Esophagus muscularis mucosa (tissue), 4 donors: Measurements from ENCODE around the gene TOX2. TPM values are rescaled to one million over a fixed set of nuclear protein-coding genes. Genes with fewer than 3 reads are reported as not detected.
A peak's percentile ranks its signal among the peaks of the same experiment; 100 is the strongest.

Source experiments
- DNase-seq: peaks from one replicate; pipeline ENCODE4 v3.0.0-alpha.2; 2017; ENCODE audit errors: extremely low spot score
- H3K27ac ChIP-seq, 4 donors: fragments of 200-600 bp; sonication (generic); replicated peaks in 1 of 4; 1 replicate in 3 of 4; 2 replicates in 1 of 4; pipeline ENCODE4 v1.5.1; 2016 to 2019; ENCODE audit warnings: mild to moderate bottlenecking in 1 of 4
- H3K27me3 ChIP-seq, 4 donors: fragments of 200-600 bp; sonication (generic); one replicate each; pipeline versions ENCODE4 v1.5.1 to v1.6.0; 2016 to 2019
- H3K36me3 ChIP-seq, 4 donors: fragments of 200-600 bp; sonication (generic); one replicate each; pipeline ENCODE4 v1.5.1; 2016 to 2019
- H3K4me1 ChIP-seq, 4 donors: fragments of 200-600 bp; sonication (generic); one replicate each; pipeline ENCODE4 v1.5.1; 2016 to 2019
- H3K4me3 ChIP-seq, 4 donors: fragments of 200-600 bp; sonication (generic); 1 replicate in 2 of 4; 2 replicates in 2 of 4; pipeline ENCODE4 v1.5.1; 2016 to 2019; ENCODE audit warnings: mild to moderate bottlenecking in 4 of 4, moderate library complexity in 1 of 4
- H3K9me3 ChIP-seq, 4 donors: fragments of 200-600 bp; sonication (generic); 1 replicate in 3 of 4; 2 replicates in 1 of 4; pipeline ENCODE4 v1.5.1; 2016 to 2019
- EP300 ChIP-seq: sonication (generic); formaldehyde crosslinking; IDR thresholded peaks from one replicate; pipeline ENCODE4 v1.6.1; 2017; ENCODE audit warnings: antibody characterized with exemption
- POLR2A ChIP-seq: fragments of 450-650 bp; IDR thresholded peaks from one replicate; pipeline ENCODE4 v1.6.1; 2017; ENCODE audit warnings: antibody characterized with exemption, moderate library complexity, mild to moderate bottlenecking, low read depth
- POLR2AphosphoS5 ChIP-seq, 2 donors: sonication (generic); formaldehyde crosslinking; IDR thresholded peaks; one replicate each; pipeline ENCODE4 v1.6.1; 2017; ENCODE audit warnings: antibody characterized with exemption in 2 of 2
- WGBS: methylation state at CpG from one replicate; pipeline ENCODE4 v1.1.5; 2018; 5-methylcytosine and 5-hydroxymethylcytosine counted together
- intact Hi-C: fragments of 100-400 bp; cut with DNase I; formaldehyde crosslinking; loops from one replicate; pipeline ENCODE4 v1.15.1; 2023
- total RNA-seq, 4 donors: library from RNA; depleted of rRNA; stranded (reverse); fragments of >200 nt; gene quantifications; one replicate each; pipeline versions ENCODE4 v1.1.0 to v1.2.1, GENCODE V29; 2016
- TF ChIP-seq, protein P1 (sequence below), 3 experiments: fragments of 200-600 bp in 2 of 3; fragments of 450-650 bp in 1 of 3; sonication (generic) in 2 of 3; IDR thresholded peaks; one replicate each; pipeline ENCODE4 v1.5.1; 2017 to 2019; ENCODE audit warnings: antibody characterized with exemption in 3 of 3, mild to moderate bottlenecking in 2 of 3, moderate library complexity in 1 of 3

TOX2 gene
- total RNA-seq, 4 donors from 2014 or later, result 19.4 to 39.5 (median 32.8) TPM

DNA sequence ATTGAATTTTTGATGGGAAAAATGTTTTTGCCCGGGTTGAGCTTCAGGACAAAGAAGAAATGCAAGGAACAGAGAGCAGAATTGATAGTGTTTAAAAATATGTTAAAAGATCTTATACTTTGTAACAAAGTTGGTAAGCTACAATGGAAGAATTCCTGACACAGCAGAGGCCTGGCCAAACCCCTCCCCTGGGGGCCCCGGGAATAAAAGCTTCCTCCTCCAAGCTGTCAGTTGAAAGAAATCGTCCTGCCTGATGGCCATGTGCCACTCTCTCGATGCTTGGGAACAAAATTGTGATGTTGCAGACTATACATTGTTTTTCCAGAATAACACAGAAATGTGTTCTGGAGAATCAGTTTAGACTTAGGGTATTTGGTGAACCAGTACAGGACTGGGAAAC lies 14.2 kb upstream of the TOX2 start:
- H3K4me3 ChIP-seq, result no peak overlapping the region
- WGBS, result 31% methylated on average over 4 of the region's 4 CpGs
- no peak for DNase-seq

DNA sequence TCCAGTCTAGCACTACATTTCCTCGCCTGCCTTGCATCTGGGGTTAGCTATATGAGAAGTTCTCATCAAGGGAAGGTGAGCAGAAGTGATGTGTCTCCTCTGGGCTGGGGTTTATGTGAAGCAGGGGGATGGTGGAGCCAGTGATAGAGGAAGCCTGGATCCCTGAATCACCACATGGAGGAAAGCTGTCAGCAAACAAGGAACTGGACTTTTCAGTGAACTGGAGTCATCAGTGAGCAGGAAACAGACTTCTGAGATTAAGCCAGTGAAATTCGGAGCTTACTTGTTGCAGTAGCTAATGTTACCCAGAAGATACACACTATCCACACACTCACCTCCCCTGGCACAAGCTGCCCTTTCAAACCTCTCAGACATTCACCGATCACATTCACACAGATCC lies 13.4 kb upstream of the TOX2 start:
- Histone ChIP-seq H3K27me3 (no peaks in the 10 kb centered on the region), H3K4me1 (peaks cover 3 to 20% (median 18%) of the 10 kb centered on the region in 4 donors), H3K4me3 (no peak overlapping the region), H3K36me3 (no peaks in the 10 kb centered on the region), H3K27ac (no peak overlapping the region), H3K9me3 (peaks cover 0 to 9% (median 4%) of the 10 kb centered on the region in 4 donors)
- intact Hi-C loops, result no loop called here
- DNase-seq, result no peak
- TF ChIP-seq, protein P1, sequence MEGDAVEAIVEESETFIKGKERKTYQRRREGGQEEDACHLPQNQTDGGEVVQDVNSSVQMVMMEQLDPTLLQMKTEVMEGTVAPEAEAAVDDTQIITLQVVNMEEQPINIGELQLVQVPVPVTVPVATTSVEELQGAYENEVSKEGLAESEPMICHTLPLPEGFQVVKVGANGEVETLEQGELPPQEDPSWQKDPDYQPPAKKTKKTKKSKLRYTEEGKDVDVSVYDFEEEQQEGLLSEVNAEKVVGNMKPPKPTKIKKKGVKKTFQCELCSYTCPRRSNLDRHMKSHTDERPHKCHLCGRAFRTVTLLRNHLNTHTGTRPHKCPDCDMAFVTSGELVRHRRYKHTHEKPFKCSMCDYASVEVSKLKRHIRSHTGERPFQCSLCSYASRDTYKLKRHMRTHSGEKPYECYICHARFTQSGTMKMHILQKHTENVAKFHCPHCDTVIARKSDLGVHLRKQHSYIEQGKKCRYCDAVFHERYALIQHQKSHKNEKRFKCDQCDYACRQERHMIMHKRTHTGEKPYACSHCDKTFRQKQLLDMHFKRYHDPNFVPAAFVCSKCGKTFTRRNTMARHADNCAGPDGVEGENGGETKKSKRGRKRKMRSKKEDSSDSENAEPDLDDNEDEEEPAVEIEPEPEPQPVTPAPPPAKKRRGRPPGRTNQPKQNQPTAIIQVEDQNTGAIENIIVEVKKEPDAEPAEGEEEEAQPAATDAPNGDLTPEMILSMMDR (IDR thresholded peaks at IDR 0.05), result no peak
- TF ChIP-seq POLR2AphosphoS5 (IDR thresholded peaks at IDR 0.05), result no peak
- no peak for TF ChIP-seq EP300
- TF ChIP-seq POLR2A, result no peak
- 100% methylated on average over 3 of the region's 3 CpGs for WGBS

More for the DNA sequence above, 14.2 kb upstream of the TOX2 start:
- intact Hi-C loops, result no loop called here
- no peaks in the 10 kb centered on the region for H3K27me3 ChIP-seq
- H3K36me3 ChIP-seq, result no peaks in the 10 kb centered on the region
- H3K4me1 ChIP-seq, result peaks cover 3 to 20% (median 18%) of the 10 kb centered on the region in 4 donors
- peaks cover 0 to 9% (median 4%) of the 10 kb centered on the region in 4 donors for H3K9me3 ChIP-seq
- TF ChIP-seq EP300 (no peak), POLR2AphosphoS5 (IDR thresholded peaks at IDR 0.05) (no peak), POLR2A (no peak)
- TF ChIP-seq, protein P1 (IDR thresholded peaks at IDR 0.05), result no peak
- peak overlapping the region in 1 of 4 donors; percentile 54 for H3K27ac ChIP-seq

DNA sequence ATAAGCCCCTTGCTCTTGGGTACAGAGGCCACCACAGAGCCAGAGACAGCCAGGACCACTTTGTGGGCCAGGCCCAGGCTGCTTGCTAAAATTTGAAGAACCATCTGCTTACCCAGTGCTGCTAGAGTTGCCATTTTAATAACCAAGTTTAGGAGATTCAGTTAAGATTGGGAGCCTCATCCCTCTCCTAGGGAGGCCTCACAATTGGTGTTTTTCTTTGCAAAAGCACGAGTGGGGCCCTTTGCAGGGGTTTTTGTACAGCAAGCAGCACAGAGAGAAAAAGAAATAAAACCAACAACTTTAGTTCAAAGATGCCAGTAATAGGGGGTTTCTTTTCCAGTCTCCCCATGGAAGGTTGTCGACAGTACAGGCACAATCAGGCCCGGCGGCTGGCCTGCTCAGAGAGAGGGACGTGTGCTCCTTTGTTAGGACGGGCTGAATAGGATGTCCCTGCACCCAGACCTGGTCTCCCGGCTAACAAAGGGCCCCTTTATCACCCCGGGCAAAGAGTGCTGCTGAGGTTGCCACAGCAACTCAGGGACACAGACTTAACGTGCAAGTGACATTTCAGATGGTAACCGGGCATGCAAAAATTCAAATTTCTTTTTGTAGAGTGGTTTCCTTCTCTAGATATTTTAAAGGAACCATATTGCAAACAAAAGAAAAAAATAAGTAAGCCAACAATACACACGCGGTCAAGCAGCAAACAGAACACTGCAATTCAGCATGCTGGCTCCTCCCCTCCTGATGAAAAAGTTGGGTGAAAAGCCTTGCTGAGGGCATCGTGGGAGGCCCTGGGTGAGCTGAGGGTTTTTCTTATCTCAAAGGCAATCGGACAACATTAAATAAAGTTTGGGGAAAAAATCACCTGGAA lies 10.5 kb upstream of the TOX2 start:
- peak; percentile 79 for DNase-seq
- 76% methylated on average over 14 of the region's 14 CpGs for WGBS

DNA sequence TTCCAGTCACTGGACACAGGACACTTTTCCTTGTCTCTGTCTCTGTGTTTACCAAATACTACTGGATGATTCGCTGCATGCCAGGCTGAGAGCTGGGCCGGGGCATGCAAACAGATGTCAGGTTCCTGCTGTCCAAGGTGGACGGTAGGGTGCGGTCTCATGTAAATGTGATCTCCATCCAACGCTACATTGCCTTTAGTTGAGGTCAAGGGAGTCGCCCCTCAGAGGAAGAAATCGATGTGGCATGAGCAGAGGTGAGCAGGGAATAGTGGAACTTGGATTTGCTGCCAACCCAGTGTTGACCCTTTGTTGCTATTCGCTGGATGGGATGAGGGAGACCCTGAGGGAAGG lies 9.8 kb upstream of the TOX2 start:
- TF ChIP-seq, protein P1 (IDR thresholded peaks at IDR 0.05), result no peak
- TF ChIP-seq POLR2A (no peak), EP300 (no peak), POLR2AphosphoS5 (IDR thresholded peaks at IDR 0.05) (no peak)
- peak; percentile 81 for DNase-seq
- Histone ChIP-seq H3K27ac (no peak overlapping the region), H3K4me1 (peaks cover under 1 to 13% (median 11%) of the 10 kb centered on the region in 4 donors), H3K36me3 (no peaks in the 10 kb centered on the region), H3K27me3 (no peaks in the 10 kb centered on the region), H3K9me3 (peaks cover 0 to 23% (median 4%) of the 10 kb centered on the region in 4 donors), H3K4me3 (no peak overlapping the region)
- 68% methylated on average over 8 of the region's 8 CpGs for WGBS
- intact Hi-C loops, result no loop called here

More for the DNA sequence above, 10.5 kb upstream of the TOX2 start:
- TF ChIP-seq POLR2AphosphoS5 (IDR thresholded peaks at IDR 0.05) (no peak), POLR2A (no peak), EP300 (no peak)
- TF ChIP-seq, protein P1 (IDR thresholded peaks at IDR 0.05), result no peak
- H3K27me3 ChIP-seq, result no peaks in the 10 kb centered on the region
- no peak overlapping the region for H3K4me3 ChIP-seq
- H3K4me1 ChIP-seq, result peaks cover 3 to 19% (median 17%) of the 10 kb centered on the region in 4 donors
- H3K9me3 ChIP-seq, result peaks cover 0 to 23% (median 4%) of the 10 kb centered on the region in 4 donors
- intact Hi-C loops, result no loop called here
- H3K36me3 ChIP-seq, result no peaks in the 10 kb centered on the region
- H3K27ac ChIP-seq, result no peak overlapping the region
